ENCODE measurements around the gene SKAP1. TPM values are rescaled to one million over a fixed set of nuclear protein-coding genes. Genes with fewer than 3 reads are reported as not detected.

SKAP1 gene
- total RNA-seq, 5 donors from 2014 or later (not counting 1 experiment from before 2014, with no cell fraction given) = 71.5 to 142 (median 80.4) TPM

GRCh38 chr17:48178317-48178716, 251.7 kb downstream of the SKAP1 start:
- no peaks in the 10 kb centered on the region for H3K27me3 Mint-ChIP-seq
- WGBS (ENCODE audit: insufficient coverage) = 89% methylated on average over 1 of the region's 4 CpGs
- H3K9me3 Mint-ChIP-seq = no peaks in the 10 kb centered on the region
- no peak for DNase-seq
- no peaks in the 10 kb centered on the region for H3K27me3 ChIP-seq (replicated peaks in 1 of 2; ENCODE audit: control insufficient read depth in 2 of 2, extremely low read depth in 1 of 2, insufficient read depth in 2 of 2, low read length in 1 of 2)
- peaks cover 6 to 80% of the 10 kb centered on the region in 2 donors for H3K36me3 ChIP-seq (ENCODE audit: control insufficient read depth in 2 of 2, extremely low read depth in 1 of 2, insufficient read depth in 1 of 2, low read length in 1 of 2)
- no peak overlapping the region for H3K4me3 ChIP-seq (ENCODE audit: control insufficient read depth in 1 of 2, extremely low read depth in 1 of 2, low read length in 1 of 2)
- H3K27ac ChIP-seq (ENCODE audit: low read length) = no peak overlapping the region
- peaks cover 22 to 46% (median 25%) of the 10 kb centered on the region in 3 donors for H3K4me1 Mint-ChIP-seq
- POLR2A ChIA-PET = no interaction called here
- H3K4me1 ChIP-seq (ENCODE audit: control insufficient read depth in 1 of 2, extremely low read depth in 1 of 2, insufficient read depth in 2 of 2, low read length in 2 of 2) = peaks cover 2 to 5% of the 10 kb centered on the region in 2 experiments
- H3K36me3 Mint-ChIP-seq = peaks cover 46% of the 10 kb centered on the region
- H3K27ac Mint-ChIP-seq = no peak overlapping the region
- ATAC-seq (replicated peaks in 1 of 4) = no peak
- no peak overlapping the region for H3K4me3 Mint-ChIP-seq
- CTCF ChIA-PET = no interaction called here
- H3K9me3 ChIP-seq = no peaks in the 10 kb centered on the region

GRCh38 chr17:48177816-48178215, 252.2 kb downstream of the SKAP1 start:
- CTCF ChIA-PET = no interaction called here
- no CpG with 5 or more reads among the region's 1 CpG for WGBS (ENCODE audit: insufficient coverage)
- H3K36me3 ChIP-seq (ENCODE audit: control insufficient read depth in 2 of 2, extremely low read depth in 1 of 2, insufficient read depth in 1 of 2, low read length in 1 of 2) = peaks cover 7 to 77% of the 10 kb centered on the region in 2 donors
- no peak overlapping the region for H3K4me3 ChIP-seq (ENCODE audit: control insufficient read depth in 1 of 2, extremely low read depth in 1 of 2, low read length in 1 of 2)
- H3K27ac Mint-ChIP-seq = no peak overlapping the region
- no peaks in the 10 kb centered on the region for H3K27me3 ChIP-seq (replicated peaks in 1 of 2; ENCODE audit: control insufficient read depth in 2 of 2, extremely low read depth in 1 of 2, insufficient read depth in 2 of 2, low read length in 1 of 2)
- H3K9me3 Mint-ChIP-seq = no peaks in the 10 kb centered on the region
- POLR2A ChIA-PET = interaction anchor here in 1 of 2 donors (0.6 kb wide), 2 partner anchors 45 to 1034 kb away, joined by 3 to 4 read pairs; no protein-coding TSS in a partner anchor
- peaks cover 26 to 48% (median 30%) of the 10 kb centered on the region in 3 donors for H3K4me1 Mint-ChIP-seq
- peaks cover 5% of the 10 kb centered on the region in 2 experiments for H3K4me1 ChIP-seq (ENCODE audit: control insufficient read depth in 1 of 2, extremely low read depth in 1 of 2, insufficient read depth in 2 of 2, low read length in 2 of 2)
- peaks cover 42% of the 10 kb centered on the region for H3K36me3 Mint-ChIP-seq
- no peaks in the 10 kb centered on the region for H3K27me3 Mint-ChIP-seq
- DNase-seq (no peak), ATAC-seq (replicated peaks in 1 of 4) (no peak)
- no peaks in the 10 kb centered on the region for H3K9me3 ChIP-seq
- no peak overlapping the region for H3K4me3 Mint-ChIP-seq
- H3K27ac ChIP-seq (ENCODE audit: low read length) = no peak overlapping the region

GRCh38 chr17:48176471-48176855, 253.6 kb downstream of the SKAP1 start:
- no peak overlapping the region for H3K4me3 Mint-ChIP-seq
- H3K9me3 Mint-ChIP-seq = no peaks in the 10 kb centered on the region
- H3K4me1 Mint-ChIP-seq = peaks cover 26 to 48% (median 30%) of the 10 kb centered on the region in 3 donors
- H3K27ac Mint-ChIP-seq = no peak overlapping the region
- Histone ChIP-seq H3K9me3 (no peaks in the 10 kb centered on the region), H3K36me3 (ENCODE audit: control insufficient read depth in 2 of 2, extremely low read depth in 1 of 2, insufficient read depth in 1 of 2, low read length in 1 of 2) (peaks cover 8 to 72% of the 10 kb centered on the region in 2 donors), H3K27me3 (replicated peaks in 1 of 2; ENCODE audit: control insufficient read depth in 2 of 2, extremely low read depth in 1 of 2, insufficient read depth in 2 of 2, low read length in 1 of 2) (no peaks in the 10 kb centered on the region), H3K27ac (ENCODE audit: low read length) (no peak overlapping the region), H3K4me3 (ENCODE audit: control insufficient read depth in 1 of 2, extremely low read depth in 1 of 2, low read length in 1 of 2) (no peak overlapping the region), H3K4me1 (ENCODE audit: control insufficient read depth in 1 of 2, extremely low read depth in 1 of 2, insufficient read depth in 2 of 2, low read length in 2 of 2) (peaks cover 5% of the 10 kb centered on the region in 2 experiments)
- ATAC-seq (replicated peaks in 1 of 4) (no peak), DNase-seq (no peak)
- POLR2A ChIA-PET = no interaction called here
- WGBS (ENCODE audit: insufficient coverage) = no CpG with 5 or more reads among the region's 3 CpGs
- H3K36me3 Mint-ChIP-seq = peaks cover 42% of the 10 kb centered on the region
- no peaks in the 10 kb centered on the region for H3K27me3 Mint-ChIP-seq
- CTCF ChIA-PET = no interaction called here

GRCh38 chr17:48175692-48176470, 254.1 kb downstream of the SKAP1 start:
- H3K4me1 ChIP-seq (ENCODE audit: control insufficient read depth in 1 of 2, extremely low read depth in 1 of 2, insufficient read depth in 2 of 2, low read length in 2 of 2) = peaks cover 5% of the 10 kb centered on the region in 2 experiments
- CTCF ChIA-PET = no interaction called here
- no peaks in the 10 kb centered on the region for H3K9me3 Mint-ChIP-seq
- no peak overlapping the region for H3K4me3 Mint-ChIP-seq
- WGBS (ENCODE audit: insufficient coverage) = 87% methylated on average over 2 of the region's 5 CpGs
- H3K27ac Mint-ChIP-seq = peak overlapping the region in 1 of 2 donors; percentile 61
- H3K36me3 Mint-ChIP-seq = peaks cover 43% of the 10 kb centered on the region
- H3K36me3 ChIP-seq (ENCODE audit: control insufficient read depth in 2 of 2, extremely low read depth in 1 of 2, insufficient read depth in 1 of 2, low read length in 1 of 2) = peaks cover 8 to 67% of the 10 kb centered on the region in 2 donors
- no peaks in the 10 kb centered on the region for H3K27me3 Mint-ChIP-seq
- ATAC-seq (replicated peaks in 1 of 4) (no peak), DNase-seq (no peak)
- peaks cover 26 to 48% (median 30%) of the 10 kb centered on the region in 3 donors for H3K4me1 Mint-ChIP-seq
- H3K9me3 ChIP-seq = no peaks in the 10 kb centered on the region
- no peak overlapping the region for H3K4me3 ChIP-seq (ENCODE audit: control insufficient read depth in 1 of 2, extremely low read depth in 1 of 2, low read length in 1 of 2)
- no peak overlapping the region for H3K27ac ChIP-seq (ENCODE audit: low read length)
- POLR2A ChIA-PET = no interaction called here
- H3K27me3 ChIP-seq (replicated peaks in 1 of 2; ENCODE audit: control insufficient read depth in 2 of 2, extremely low read depth in 1 of 2, insufficient read depth in 2 of 2, low read length in 1 of 2) = no peaks in the 10 kb centered on the region

- Histone ChIP-seq H3K4me1 (ENCODE audit: control insufficient read depth in 1 of 2, extremely low read depth in 1 of 2, insufficient read depth in 2 of 2, low read length in 2 of 2) (peaks cover 5% of the 10 kb centered on the region in 2 experiments), H3K4me3 (ENCODE audit: control insufficient read depth in 1 of 2, extremely low read depth in 1 of 2, low read length in 1 of 2) (no peak overlapping the region), H3K27ac (ENCODE audit: low read length) (no peak overlapping the region), H3K9me3 (no peaks in the 10 kb centered on the region), H3K27me3 (replicated peaks in 1 of 2; ENCODE audit: control insufficient read depth in 2 of 2, extremely low read depth in 1 of 2, insufficient read depth in 2 of 2, low read length in 1 of 2) (no peaks in the 10 kb centered on the region), H3K36me3 (ENCODE audit: control insufficient read depth in 2 of 2, extremely low read depth in 1 of 2, insufficient read depth in 1 of 2, low read length in 1 of 2) (peaks cover 8 to 67% of the 10 kb centered on the region in 2 donors)
- Mint-ChIP-seq H3K4me3 (no peak overlapping the region), H3K9me3 (no peaks in the 10 kb centered on the region), H3K4me1 (peaks cover 26 to 42% (median 30%) of the 10 kb centered on the region in 3 donors), H3K27me3 (no peaks in the 10 kb centered on the region), H3K36me3 (peaks cover 40% of the 10 kb centered on the region), H3K27ac (peak overlapping the region in 1 of 2 donors; percentile 61)
- no peak for ATAC-seq (replicated peaks in 1 of 4)
- ChIA-PET CTCF (interaction anchor here in 1 of 2 donors (0.8 kb wide), 1 partner anchor 705 kb away, joined by 3 read pairs; no protein-coding TSS in a partner anchor), POLR2A (no interaction called here)
- 100% methylated on average over 1 of the region's 3 CpGs for WGBS (ENCODE audit: insufficient coverage)
- DNase-seq = no peak
Observed at GRCh38 chr17:48174833-48175523, 255.0 kb downstream of the SKAP1 start.

- ChIA-PET POLR2A (interaction anchor here in 1 of 2 donors (0.7 kb wide), 1 partner anchor 46 kb away, joined by 5 read pairs; no protein-coding TSS in a partner anchor), CTCF (interaction anchor here in 1 of 2 donors (0.9 to 1.0 kb wide), 2 partner anchors 9 to 77 kb away, joined by 3 read pairs; no protein-coding TSS in a partner anchor)
- Mint-ChIP-seq H3K9me3 (no peaks in the 10 kb centered on the region), H3K36me3 (peaks cover 29% of the 10 kb centered on the region), H3K27me3 (no peaks in the 10 kb centered on the region), H3K4me1 (peaks cover 26 to 37% (median 28%) of the 10 kb centered on the region in 3 donors), H3K27ac (peak overlapping the region; percentile 65 to 75), H3K4me3 (no peak overlapping the region)
- Histone ChIP-seq H3K4me1 (ENCODE audit: control insufficient read depth in 1 of 2, extremely low read depth in 1 of 2, insufficient read depth in 2 of 2, low read length in 2 of 2) (peaks cover 5% of the 10 kb centered on the region in 2 experiments), H3K27me3 (replicated peaks in 1 of 2; ENCODE audit: control insufficient read depth in 2 of 2, extremely low read depth in 1 of 2, insufficient read depth in 2 of 2, low read length in 1 of 2) (no peaks in the 10 kb centered on the region), H3K4me3 (ENCODE audit: control insufficient read depth in 1 of 2, extremely low read depth in 1 of 2, low read length in 1 of 2) (no peak overlapping the region), H3K9me3 (no peaks in the 10 kb centered on the region), H3K27ac (ENCODE audit: low read length) (no peak overlapping the region), H3K36me3 (ENCODE audit: control insufficient read depth in 2 of 2, extremely low read depth in 1 of 2, insufficient read depth in 1 of 2, low read length in 1 of 2) (peaks cover 8 to 66% of the 10 kb centered on the region in 2 donors)
- ATAC-seq (replicated peaks in 1 of 4) = peak in 1 of 4 experiments; percentile 48
- no peak for DNase-seq
- 100% methylated on average over 1 of the region's 8 CpGs for WGBS (ENCODE audit: insufficient coverage)
Observed at GRCh38 chr17:48173191-48173984, 256.6 kb downstream of the SKAP1 start.

Data from T-cell (primary cell).